HEK293 (cell line): Measurements from ENCODE around the gene CAND1.

Experiments
- CTCF ChIA-PET: fragments of 350-600 bp; formaldehyde crosslinking; extraction: SDS; loops from one replicate; lab custom pipeline; 2021; ENCODE audit warnings: antibody characterized with exemption; lab: Yijun Ruan, JAX
- POLR2A ChIA-PET: fragments of 300-600 bp; formaldehyde crosslinking; extraction: SDS; loops from one replicate; lab custom pipeline; 2020; ENCODE audit warnings: antibody characterized with exemption, inconsistent platforms; lab: Yijun Ruan, JAX
- H3K27ac ChIP-seq: fragments of 200-500 bp; sonication (Bioruptor generic); 2 replicates; pipeline ENCODE4 v1.5.1; 2014; ENCODE audit warnings: low read depth, low read length, control low read depth, inconsistent platforms; ENCODE audit errors: extremely low read depth
- H3K36me3 ChIP-seq, 2 experiments: fragments of 200-500 bp in 1 of 2; sonication (Bioruptor generic) in 1 of 2; 1 replicate in 1 of 2; 2 replicates in 1 of 2; pipeline ENCODE4 v1.5.1; 2014 to 2017; ENCODE audit warnings: inconsistent platforms in 2 of 2, low read length in 2 of 2; ENCODE audit not compliant: control insufficient read depth in 2 of 2, insufficient read depth in 1 of 2
- H3K4me1 ChIP-seq: fragments of 200-500 bp; sonication (Bioruptor generic); 2 replicates; pipeline ENCODE4 v1.5.1; 2014; ENCODE audit warnings: mild to moderate bottlenecking, low read length, inconsistent platforms; ENCODE audit not compliant: control insufficient read depth, insufficient read depth
- H3K4me3 ChIP-seq: 2 replicates; pipeline ENCODE4 v1.5.1; 2011; ENCODE audit warnings: low read depth, mild to moderate bottlenecking, control low read depth, low read length, moderate library complexity
- H3K9me3 ChIP-seq: fragments of 200-500 bp; sonication (Bioruptor generic); 2 replicates; pipeline ENCODE4 v1.5.1; 2014; ENCODE audit warnings: low read depth, low read length, inconsistent platforms; ENCODE audit not compliant: control insufficient read depth, insufficient read depth
- GLI2 ChIP-seq: fragments of 450-650 bp; formaldehyde crosslinking; IDR thresholded peaks from 2 replicates; pipeline ENCODE4; 2017; ENCODE audit warnings: missing biosample characterization, missing genetic modification characterization, low read depth, borderline replicate concordance
- GLI4 ChIP-seq: fragments of 450-650 bp; formaldehyde crosslinking; IDR thresholded peaks from 2 replicates; pipeline ENCODE4 v1.5.1; 2016; ENCODE audit warnings: missing biosample characterization, missing genetic modification characterization
- HIC1 ChIP-seq: fragments of 450-650 bp; formaldehyde crosslinking; IDR thresholded peaks from 2 replicates; pipeline ENCODE4 v1.5.1; 2016; ENCODE audit warnings: missing biosample characterization, missing genetic modification characterization
- HOXC10 ChIP-seq: sonication (generic); formaldehyde crosslinking; IDR thresholded peaks from 2 replicates; pipeline ENCODE4 v1.8.1; 2023; ENCODE audit warnings: mild to moderate bottlenecking, missing genetic modification reagents
- SP7 ChIP-seq: fragments of 450-650 bp; formaldehyde crosslinking; IDR thresholded peaks from 2 replicates; pipeline ENCODE4 v1.5.1; 2016; ENCODE audit warnings: missing biosample characterization, missing genetic modification characterization
- YY2 ChIP-seq: fragments of 450-650 bp; formaldehyde crosslinking; IDR thresholded peaks from 2 replicates; pipeline ENCODE4 v1.5.1; 2016; ENCODE audit warnings: missing biosample characterization, missing genetic modification characterization
- ZBTB26 ChIP-seq: fragments of 450-650 bp; formaldehyde crosslinking; optimal IDR thresholded peaks from 2 replicates; pipeline ENCODE3; 2016; ENCODE audit warnings: missing biosample characterization, mild to moderate bottlenecking, missing genetic modification characterization
- ZFHX2 ChIP-seq: fragments of 450-650 bp; formaldehyde crosslinking; conservative IDR thresholded peaks from 2 replicates; pipeline ENCODE4 v1.5.1; 2016; ENCODE audit warnings: missing biosample characterization, missing genetic modification characterization
- ZFP41 ChIP-seq: fragments of 450-650 bp; formaldehyde crosslinking; IDR thresholded peaks from 2 replicates; pipeline ENCODE4 v1.5.1; 2016; ENCODE audit warnings: missing biosample characterization, missing genetic modification characterization, borderline replicate concordance
- ZIC2 ChIP-seq: fragments of 450-650 bp; formaldehyde crosslinking; IDR thresholded peaks from 2 replicates; pipeline ENCODE4 v1.5.1; 2016; ENCODE audit warnings: missing biosample characterization, missing genetic modification characterization
- ZNF114 ChIP-seq: fragments of 450-650 bp; formaldehyde crosslinking; IDR thresholded peaks from 2 replicates; pipeline ENCODE4 v1.5.0; 2017; ENCODE audit warnings: missing biosample characterization, missing genetic modification characterization
- ZNF169 ChIP-seq: fragments of 450-650 bp; formaldehyde crosslinking; IDR thresholded peaks from 2 replicates; pipeline ENCODE4 v1.5.1; 2016; ENCODE audit warnings: missing biosample characterization, missing genetic modification characterization
- ZNF175 ChIP-seq: fragments of 450-650 bp; formaldehyde crosslinking; IDR thresholded peaks from 2 replicates; pipeline ENCODE4 v1.5.1; 2016; ENCODE audit warnings: missing biosample characterization, missing genetic modification characterization
- ZNF24 ChIP-seq: fragments of 450-650 bp; formaldehyde crosslinking; IDR thresholded peaks from 2 replicates; pipeline ENCODE4 v1.5.1; 2016; ENCODE audit warnings: missing biosample characterization, missing genetic modification characterization
- ZNF26 ChIP-seq: fragments of 450-650 bp; formaldehyde crosslinking; IDR thresholded peaks from 2 replicates; pipeline ENCODE4 v1.5.1; 2016; ENCODE audit warnings: missing biosample characterization, missing genetic modification characterization
- ZNF266 ChIP-seq: fragments of 450-650 bp; formaldehyde crosslinking; IDR thresholded peaks from 2 replicates; pipeline ENCODE4 v1.5.1; 2016; ENCODE audit warnings: missing biosample characterization, missing genetic modification characterization, low read depth
- ZNF274 ChIP-seq, 2 experiments: fragments of 200-500 bp in 1 of 2; fragments of 450-650 bp in 1 of 2; sonication (Bioruptor generic) in 1 of 2; formaldehyde crosslinking in 1 of 2; IDR thresholded peaks; 2 replicates each; pipeline versions ENCODE4 v1.5.1 to v1.6.1; 2014 to 2016; ENCODE audit warnings: borderline replicate concordance in 1 of 2, inconsistent platforms in 1 of 2, low read length in 1 of 2, missing biosample characterization in 1 of 2, missing genetic modification characterization in 1 of 2
- ZNF292 ChIP-seq: fragments of 450-650 bp; formaldehyde crosslinking; IDR thresholded peaks from 2 replicates; pipeline ENCODE4 v1.5.1; 2016; ENCODE audit warnings: low read depth, missing biosample characterization, missing genetic modification characterization, borderline replicate concordance
- ZNF324 ChIP-seq: fragments of 450-650 bp; formaldehyde crosslinking; IDR thresholded peaks from 2 replicates; pipeline ENCODE4 v1.5.1; 2016; ENCODE audit warnings: missing biosample characterization, missing genetic modification characterization
- ZNF391 ChIP-seq: fragments of 450-650 bp; formaldehyde crosslinking; IDR thresholded peaks from 2 replicates; pipeline ENCODE4 v1.5.1; 2016; ENCODE audit warnings: low read depth, missing biosample characterization, missing genetic modification characterization, borderline replicate concordance
- ZNF404 ChIP-seq: fragments of 450-650 bp; formaldehyde crosslinking; IDR thresholded peaks from 2 replicates; pipeline ENCODE4 v1.5.1; 2017; ENCODE audit warnings: missing biosample characterization, missing genetic modification characterization
- ZNF518A ChIP-seq: fragments of 450-650 bp; formaldehyde crosslinking; conservative IDR thresholded peaks from 2 replicates; pipeline ENCODE4 v1.5.1; 2016; ENCODE audit warnings: low read depth, missing biosample characterization, missing genetic modification characterization
- ZNF521 ChIP-seq: fragments of 450-650 bp; formaldehyde crosslinking; IDR thresholded peaks from 2 replicates; pipeline ENCODE4 v1.5.1; 2017; ENCODE audit warnings: missing biosample characterization, mild to moderate bottlenecking, missing genetic modification characterization
- ZNF549 ChIP-seq: fragments of 450-650 bp; IDR thresholded peaks from 2 replicates; pipeline ENCODE4 v1.5.1; 2018; ENCODE audit warnings: missing biosample characterization, missing genetic modification characterization, mild to moderate bottlenecking, inconsistent platforms, moderate library complexity
- ZNF555 ChIP-seq: fragments of 450-650 bp; formaldehyde crosslinking; conservative IDR thresholded peaks from 2 replicates; pipeline ENCODE4 v1.5.1; 2017; ENCODE audit warnings: missing biosample characterization, mild to moderate bottlenecking, missing genetic modification characterization, inconsistent platforms
- ZNF600 ChIP-seq: fragments of 450-650 bp; formaldehyde crosslinking; IDR thresholded peaks from 2 replicates; pipeline ENCODE4 v1.5.1; 2016; ENCODE audit warnings: missing biosample characterization, missing genetic modification characterization
- ZNF624 ChIP-seq: fragments of 450-650 bp; formaldehyde crosslinking; IDR thresholded peaks from 2 replicates; pipeline ENCODE4 v1.5.1; 2017; ENCODE audit warnings: missing biosample characterization, missing genetic modification characterization
- ZNF660 ChIP-seq: fragments of 450-650 bp; IDR thresholded peaks from 2 replicates; pipeline ENCODE4 v1.5.1; 2018; ENCODE audit warnings: missing biosample characterization, mild to moderate bottlenecking, missing genetic modification characterization
- ZNF843 ChIP-seq: fragments of 450-650 bp; formaldehyde crosslinking; IDR thresholded peaks from 2 replicates; pipeline ENCODE4 v1.5.1; 2016; ENCODE audit warnings: missing biosample characterization, missing genetic modification characterization
- ZXDB ChIP-seq: fragments of 450-650 bp; formaldehyde crosslinking; IDR thresholded peaks from 2 replicates; pipeline ENCODE4 v1.5.1; 2016; ENCODE audit warnings: missing biosample characterization, missing genetic modification characterization

Gene CAND1

GRCh38 chr12:67364228-67364627 is 95.1 kb downstream of the CAND1 start:
- ChIA-PET POLR2A (no interaction called here), CTCF (interaction anchor here (0.6 to 1.4 kb wide), 3 partner anchors 8 to 284 kb away, joined by 3 read pairs; partner anchors contain the start of gene DYRK2)
- Histone ChIP-seq H3K9me3 (no peaks in the 10 kb centered on the region), H3K36me3 (no peaks in the 10 kb centered on the region), H3K4me1 (peaks cover 8% of the 10 kb centered on the region), H3K27ac (no peak overlapping the region), H3K4me3 (no peak overlapping the region)
- no peak for TF ChIP-seq ZBTB26 (tag by site-specific recombination)
- TF ChIP-seq ZNF114 (tag by site-specific recombination): no peak
- no peak for TF ChIP-seq HIC1
- TF ChIP-seq GLI2 (tag by site-specific recombination): no peak
- TF ChIP-seq ZNF266 (tag by site-specific recombination): no peak
- TF ChIP-seq ZNF843: peak; percentile 64; the same call in 1 of the 2 replicates
- no peak for TF ChIP-seq YY2
- TF ChIP-seq GLI4 (tag by site-specific recombination): no peak
- no peak for TF ChIP-seq ZNF600 (tag by site-specific recombination)
- TF ChIP-seq SP7 (tag by site-specific recombination): peak; percentile 34; the same call in 1 of the 2 replicates
- no peak for TF ChIP-seq HOXC10 (CRISPR knock-in tag)
- peak; percentile 69 for TF ChIP-seq ZXDB (tag by site-specific recombination)
- TF ChIP-seq ZNF169 (tag by site-specific recombination): no peak
- no peak for TF ChIP-seq ZNF624 (tag by site-specific recombination)
- peak; percentile 71 for TF ChIP-seq ZIC2 (tag by site-specific recombination)
- no peak for TF ChIP-seq ZNF175 (tag by site-specific recombination)
- no peak for TF ChIP-seq ZNF274 (IDR thresholded peaks at IDR 0.05; ENCODE audit: low read length)
- TF ChIP-seq ZNF274 (tag by site-specific recombination; IDR thresholded peaks at IDR 0.05; ENCODE audit: borderline replicate concordance): no peak
- TF ChIP-seq ZFHX2 (tag by site-specific recombination): no peak
- no peak for TF ChIP-seq ZFP41 (tag by site-specific recombination)
- TF ChIP-seq ZNF660 (tag by site-specific recombination): no peak
- 0 out of 2 replicates have a peak, but pooled peaks have one; percentile 37 for TF ChIP-seq ZNF24 (tag by site-specific recombination)
- no peak for TF ChIP-seq ZNF555 (tag by site-specific recombination)
- no peak for TF ChIP-seq ZNF26
- TF ChIP-seq ZNF521 (tag by site-specific recombination): no peak
- no peak for TF ChIP-seq ZNF324
- no peak for TF ChIP-seq ZNF292 (tag by site-specific recombination)
- TF ChIP-seq ZNF549 (tag by site-specific recombination): no peak
- no peak; the same call in 1 of the 2 replicates for TF ChIP-seq ZNF518A
- no peak for TF ChIP-seq ZNF391 (tag by site-specific recombination)
- TF ChIP-seq ZNF404: no peak
